SJCRH30 (cell line): ENCODE results near the gene FAM163B. TPM values are rescaled to one million over a fixed set of nuclear protein-coding genes. Genes with fewer than 3 reads are reported as not detected.

ENCODE experiments used
- DNase-seq, 2 experiments: peaks; one replicate each; pipeline ENCODE4 v3.0.0-alpha.2; 2015 to 2020
- H3K27ac ChIP-seq: fragments of 250-450 bp; sonication (Bioruptor Pico); 2 replicates; pipeline ENCODE4 v1.5.1; 2020; ENCODE audit warnings: mild to moderate bottlenecking, moderate library complexity
- H3K27me3 ChIP-seq: fragments of 250-450 bp; sonication (Bioruptor Pico); 2 replicates; pipeline ENCODE4 v1.5.1; 2020; ENCODE audit warnings: mild to moderate bottlenecking, moderate library complexity
- H3K36me3 ChIP-seq: fragments of 250-450 bp; sonication (Bioruptor Pico); 2 replicates; pipeline ENCODE4 v1.5.1; 2020; ENCODE audit warnings: mild to moderate bottlenecking, moderate library complexity
- H3K4me1 ChIP-seq: fragments of 250-450 bp; sonication (Bioruptor Pico); 2 replicates; pipeline ENCODE4 v1.5.1; 2020; ENCODE audit warnings: mild to moderate bottlenecking, moderate library complexity
- H3K4me3 ChIP-seq: fragments of 250-450 bp; sonication (Bioruptor Pico); 2 replicates; pipeline ENCODE4 v1.5.1; 2020; ENCODE audit warnings: mild to moderate bottlenecking, moderate library complexity
- H3K9me3 ChIP-seq: fragments of 250-450 bp; sonication (Bioruptor Pico); replicated peaks from 2 replicates; pipeline ENCODE4 v1.5.1; 2020; ENCODE audit warnings: mild to moderate bottlenecking, moderate library complexity
- total RNA-seq: library from RNA; depleted of rRNA; stranded (reverse); fragments of >200 nt; shearing (Covaris generic); gene quantifications from 2 replicates; pipeline ENCODE4 v1.2.3, GENCODE V29; 2014

Gene FAM163B
- total RNA-seq, 1 experiment from 2014 or later, result 3.4 TPM

DNA sequence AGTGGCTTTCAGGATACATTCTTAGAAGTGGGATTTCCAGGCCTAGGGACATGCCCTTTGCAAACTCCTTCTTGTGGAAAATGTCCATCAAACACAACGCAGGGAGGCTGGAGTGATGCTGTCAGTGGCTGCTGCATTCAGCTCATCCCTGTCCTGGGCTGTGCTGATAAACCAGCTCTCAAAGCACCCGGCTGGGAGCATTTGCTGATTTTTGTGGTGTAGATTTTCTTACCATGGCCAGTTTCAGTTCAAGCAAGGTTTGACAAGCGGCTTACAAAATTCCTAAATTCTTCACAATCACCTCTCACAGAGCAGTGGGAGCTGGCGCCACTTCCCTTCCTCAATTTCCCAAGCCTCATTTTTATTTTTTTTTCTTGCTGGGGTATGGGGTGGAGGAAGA lies 28.2 kb downstream of the FAM163B start:
- Histone ChIP-seq H3K27ac (no peak overlapping the region), H3K36me3 (no peaks in the 10 kb centered on the region), H3K9me3 (no peaks in the 10 kb centered on the region), H3K27me3 (no peaks in the 10 kb centered on the region), H3K4me1 (peaks cover 41% of the 10 kb centered on the region), H3K4me3 (no peak overlapping the region)
- no peak for DNase-seq

DNA sequence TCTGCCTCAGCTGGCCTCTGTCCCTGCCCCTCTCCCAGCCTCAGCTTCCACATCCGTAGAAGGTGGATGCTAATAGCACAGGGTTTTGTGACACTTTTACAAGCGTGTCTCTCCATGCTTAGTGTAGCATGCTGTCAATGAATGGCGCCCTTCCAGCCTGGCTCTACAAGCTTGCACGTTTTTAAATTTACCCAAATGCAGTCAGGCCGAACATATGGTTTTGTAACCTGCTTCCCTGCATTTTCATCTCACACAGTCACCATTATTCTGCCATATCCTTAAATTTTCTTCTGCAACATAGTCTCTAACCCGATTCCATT lies 28.8 kb downstream of the FAM163B start:
- Histone ChIP-seq H3K27me3 (no peaks in the 10 kb centered on the region), H3K4me3 (no peak overlapping the region), H3K9me3 (no peaks in the 10 kb centered on the region), H3K4me1 (peaks cover 44% of the 10 kb centered on the region), H3K36me3 (no peaks in the 10 kb centered on the region), H3K27ac (no peak overlapping the region)
- DNase-seq, result no peak

DNA sequence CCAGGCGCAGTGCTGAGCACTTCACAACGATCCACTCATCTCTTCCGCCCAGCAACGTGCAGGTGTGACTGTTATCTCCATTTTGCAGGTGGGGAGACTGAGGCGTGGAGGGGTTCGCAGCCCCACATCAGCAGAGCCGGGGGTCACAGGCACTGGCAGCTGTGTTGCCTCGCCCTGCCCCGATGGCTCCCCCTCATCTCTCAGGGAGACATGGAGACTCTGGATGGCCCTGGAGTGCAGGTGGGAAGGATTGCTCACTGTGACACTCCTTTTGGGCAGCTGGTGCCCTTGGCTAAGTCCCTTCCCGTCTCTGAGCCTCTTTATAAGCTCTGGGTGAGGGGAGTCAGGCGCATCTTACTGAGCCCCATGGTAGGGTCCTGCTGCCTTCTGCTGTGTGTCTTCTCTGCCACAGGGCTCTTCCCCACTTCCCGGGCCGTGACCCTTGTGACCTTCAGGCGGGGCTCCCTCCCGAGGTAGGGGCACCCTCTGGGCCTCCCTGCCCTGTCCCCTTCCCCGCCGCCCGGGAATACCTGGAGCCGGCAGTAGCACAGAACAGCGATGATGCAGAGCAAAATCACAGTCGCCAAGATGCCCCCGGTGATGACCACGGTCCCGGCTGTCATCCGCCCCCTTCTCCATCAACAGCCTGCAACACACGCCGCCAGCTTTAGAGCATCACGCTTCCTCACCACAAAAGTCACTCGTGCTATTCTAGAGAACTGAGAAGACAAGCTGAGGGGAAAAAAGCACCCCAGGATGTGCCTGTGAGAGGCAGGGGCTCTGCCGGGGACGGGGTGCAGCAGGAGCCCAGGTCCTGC lies 29.4 kb downstream of the FAM163B start:
- H3K9me3 ChIP-seq, result no peaks in the 10 kb centered on the region
- no peak for DNase-seq
- H3K36me3 ChIP-seq, result no peaks in the 10 kb centered on the region
- peaks cover 44% of the 10 kb centered on the region for H3K4me1 ChIP-seq
- H3K27me3 ChIP-seq, result no peaks in the 10 kb centered on the region
- H3K4me3 ChIP-seq, result no peak overlapping the region
- H3K27ac ChIP-seq, result no peak overlapping the region

- H3K9me3 ChIP-seq, result no peaks in the 10 kb centered on the region
- no peaks in the 10 kb centered on the region for H3K36me3 ChIP-seq
- H3K27me3 ChIP-seq, result no peaks in the 10 kb centered on the region
- no peak overlapping the region for H3K27ac ChIP-seq
- no peak for DNase-seq
- H3K4me1 ChIP-seq, result peaks cover 36% of the 10 kb centered on the region
- no peak overlapping the region for H3K4me3 ChIP-seq
Measured at GRCh38 chr9:133578524-133579441, 30.4 kb downstream of the FAM163B start.

DNA sequence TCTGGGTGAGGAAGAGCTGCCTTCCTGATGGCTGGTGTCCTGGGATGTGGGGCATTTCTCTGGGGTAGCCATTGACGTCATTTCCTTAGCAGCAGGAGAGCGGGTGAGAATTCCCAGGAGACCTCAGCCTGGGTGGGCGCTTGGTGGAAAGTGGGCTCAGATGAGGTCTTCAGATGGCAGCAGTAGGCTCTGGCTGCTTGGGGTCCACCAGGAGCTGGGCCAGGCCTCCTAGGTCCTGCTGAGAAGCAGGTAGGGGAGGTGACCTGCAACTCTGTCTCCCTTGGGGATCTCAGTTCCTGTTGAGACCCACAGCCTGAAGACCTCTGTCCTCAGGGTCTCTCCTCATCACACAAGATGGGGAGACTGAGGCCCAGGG lies 31.5 kb downstream of the FAM163B start:
- no peaks in the 10 kb centered on the region for H3K36me3 ChIP-seq
- no peak for DNase-seq
- H3K27ac ChIP-seq, result no peak overlapping the region
- peaks cover 45% of the 10 kb centered on the region for H3K4me1 ChIP-seq
- H3K4me3 ChIP-seq, result no peak overlapping the region
- peaks cover 6% of the 10 kb centered on the region; the same call in 1 of the 2 replicates for H3K27me3 ChIP-seq
- H3K9me3 ChIP-seq, result no peaks in the 10 kb centered on the region

DNA sequence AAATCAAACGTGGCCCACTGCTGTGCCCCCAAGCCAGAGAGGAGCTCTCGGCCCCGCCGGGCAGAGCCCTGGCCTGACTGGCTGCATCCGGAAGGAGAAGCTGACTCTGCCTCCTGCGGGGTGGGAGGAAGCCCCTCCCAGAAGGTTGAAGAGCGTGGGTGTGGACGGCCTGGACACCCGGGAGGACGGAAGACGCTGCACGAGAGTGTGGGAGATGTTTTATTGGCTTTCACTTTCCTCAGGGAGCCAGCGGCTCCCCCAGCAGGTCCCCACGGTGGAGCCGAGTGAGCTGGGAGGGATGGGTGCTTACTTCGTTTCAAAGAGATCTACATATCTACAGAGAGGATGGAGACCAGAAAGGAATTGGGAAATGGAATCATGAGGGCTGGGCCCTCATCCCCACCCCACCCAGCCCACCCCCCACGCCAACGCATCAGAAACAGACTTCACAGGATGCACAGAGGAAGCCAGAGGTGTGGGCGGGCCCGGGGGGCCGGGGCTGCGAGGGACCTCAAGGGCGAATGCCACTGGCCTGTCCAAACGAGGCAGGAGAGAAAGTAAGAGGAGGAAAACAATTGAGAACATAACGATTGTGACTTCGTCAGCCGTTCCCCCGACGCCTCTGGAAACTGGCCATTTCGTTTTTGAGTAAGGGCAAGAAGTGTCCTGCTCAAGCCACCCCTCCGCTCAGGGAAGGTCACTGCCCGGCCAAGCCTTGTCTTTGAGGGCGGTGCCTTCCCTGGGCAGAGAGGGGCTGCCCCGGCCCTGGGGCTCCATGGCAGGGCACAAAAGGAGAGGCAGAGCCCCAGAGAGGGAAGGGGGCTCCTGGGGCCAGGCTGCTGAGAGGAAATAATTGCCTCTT lies 32.1 kb downstream of the FAM163B start:
- Histone ChIP-seq H3K4me3 (no peak overlapping the region), H3K4me1 (peaks cover 40% of the 10 kb centered on the region), H3K27ac (no peak overlapping the region), H3K27me3 (peaks cover 6% of the 10 kb centered on the region; the same call in 1 of the 2 replicates), H3K36me3 (no peaks in the 10 kb centered on the region), H3K9me3 (no peaks in the 10 kb centered on the region)
- no peak for DNase-seq

GRCh38 chr9:133576031-133576874 lies 32.9 kb downstream of the FAM163B start:
- H3K4me1 ChIP-seq, result peaks cover 32% of the 10 kb centered on the region
- peaks cover 6% of the 10 kb centered on the region; the same call in 1 of the 2 replicates for H3K27me3 ChIP-seq
- peak; percentile 32 to 44 for DNase-seq
- no peaks in the 10 kb centered on the region for H3K36me3 ChIP-seq
- no peaks in the 10 kb centered on the region for H3K9me3 ChIP-seq
- H3K4me3 ChIP-seq, result no peak overlapping the region
- no peak overlapping the region; the same call in 1 of the 2 replicates for H3K27ac ChIP-seq

GRCh38 chr9:133575186-133576030 lies 33.8 kb downstream of the FAM163B start:
- DNase-seq, result peak; percentile 48 to 56
- H3K27me3 ChIP-seq, result peaks cover 6% of the 10 kb centered on the region; the same call in 1 of the 2 replicates
- H3K36me3 ChIP-seq, result no peaks in the 10 kb centered on the region
- no peaks in the 10 kb centered on the region for H3K9me3 ChIP-seq
- no peak overlapping the region for H3K4me3 ChIP-seq
- peaks cover 27% of the 10 kb centered on the region for H3K4me1 ChIP-seq
- no peak overlapping the region; the same call in 1 of the 2 replicates for H3K27ac ChIP-seq

- no peaks in the 10 kb centered on the region for H3K9me3 ChIP-seq
- DNase-seq, result no peak
- no peak overlapping the region; the same call in 1 of the 2 replicates for H3K27ac ChIP-seq
- no peaks in the 10 kb centered on the region for H3K36me3 ChIP-seq
- peaks cover 27% of the 10 kb centered on the region for H3K4me1 ChIP-seq
- no peak overlapping the region for H3K4me3 ChIP-seq
- peaks cover 6% of the 10 kb centered on the region; the same call in 1 of the 2 replicates for H3K27me3 ChIP-seq
Measured at GRCh38 chr9:133574771-133575170, 34.4 kb downstream of the FAM163B start.

DNA sequence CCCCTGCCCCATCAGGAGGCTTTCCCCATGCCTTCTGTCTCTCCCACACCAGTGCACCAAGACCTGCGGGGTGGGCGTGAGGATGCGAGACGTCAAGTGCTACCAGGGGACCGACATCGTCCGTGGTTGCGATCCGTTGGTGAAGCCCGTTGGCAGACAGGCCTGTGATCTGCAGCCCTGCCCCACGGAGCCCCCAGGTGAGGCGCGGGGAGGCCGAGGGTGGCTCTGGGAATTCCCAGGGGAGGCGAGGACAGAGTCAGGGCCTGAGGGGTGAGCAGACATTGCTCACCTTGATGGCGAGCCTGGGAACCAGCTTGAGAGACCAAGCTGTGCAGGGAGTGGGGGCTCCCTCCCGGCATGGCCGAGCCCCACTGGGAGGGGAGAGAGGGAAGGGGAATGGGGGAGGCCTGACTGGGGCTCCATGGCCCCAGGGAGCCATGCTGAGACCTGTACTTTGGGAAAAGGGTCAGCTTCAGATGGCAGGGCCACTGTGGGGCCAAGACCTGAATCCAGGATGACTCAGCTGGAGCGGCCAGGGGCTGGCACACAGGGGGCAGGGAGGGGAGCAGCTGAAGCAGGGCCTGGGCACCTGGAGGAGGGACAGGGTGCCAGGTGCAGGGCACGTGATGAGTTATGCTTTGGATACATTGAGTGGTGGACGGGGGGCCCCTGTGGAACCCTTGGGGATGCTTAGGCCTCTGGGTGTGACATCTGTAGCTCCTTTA lies 35.2 kb downstream of the FAM163B start:
- Histone ChIP-seq H3K36me3 (no peaks in the 10 kb centered on the region), H3K4me1 (peaks cover 27% of the 10 kb centered on the region), H3K9me3 (no peaks in the 10 kb centered on the region), H3K27me3 (peaks cover 6% of the 10 kb centered on the region; the same call in 1 of the 2 replicates), H3K4me3 (no peak overlapping the region), H3K27ac (no peak overlapping the region)
- DNase-seq, result no peak

DNA sequence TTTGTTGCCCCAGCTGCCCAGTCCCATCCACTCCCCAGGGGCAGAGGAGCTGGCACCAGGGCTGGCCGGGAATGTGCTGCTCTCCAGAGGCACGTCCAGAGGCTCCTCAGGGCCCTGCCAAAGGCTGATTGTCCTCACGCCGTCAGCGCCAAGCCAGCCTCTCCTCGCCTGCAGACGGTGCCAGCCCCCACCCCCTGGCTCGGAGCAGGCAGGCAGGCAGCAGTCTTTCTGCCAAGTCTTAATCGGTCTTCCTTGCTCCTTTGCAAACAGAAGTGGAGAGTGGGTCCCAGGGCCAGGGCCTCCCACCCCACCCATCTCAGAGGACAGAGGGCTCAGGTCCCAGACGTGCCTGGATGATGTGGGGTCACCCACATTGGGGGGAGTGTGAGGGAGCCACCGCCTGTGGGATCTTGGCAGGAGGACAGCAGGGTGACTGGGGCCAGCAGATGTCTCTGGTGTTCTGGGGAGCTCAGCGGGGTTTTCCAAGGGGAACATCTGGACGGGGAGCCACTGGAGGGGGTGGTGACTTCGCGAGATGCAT lies 36.3 kb downstream of the FAM163B start:
- Histone ChIP-seq H3K36me3 (no peaks in the 10 kb centered on the region), H3K4me1 (peaks cover 27% of the 10 kb centered on the region), H3K9me3 (no peaks in the 10 kb centered on the region), H3K4me3 (no peak overlapping the region), H3K27me3 (peaks cover 6% of the 10 kb centered on the region; the same call in 1 of the 2 replicates), H3K27ac (no peak overlapping the region)
- DNase-seq, result peak; percentile 48 to 49

DNA sequence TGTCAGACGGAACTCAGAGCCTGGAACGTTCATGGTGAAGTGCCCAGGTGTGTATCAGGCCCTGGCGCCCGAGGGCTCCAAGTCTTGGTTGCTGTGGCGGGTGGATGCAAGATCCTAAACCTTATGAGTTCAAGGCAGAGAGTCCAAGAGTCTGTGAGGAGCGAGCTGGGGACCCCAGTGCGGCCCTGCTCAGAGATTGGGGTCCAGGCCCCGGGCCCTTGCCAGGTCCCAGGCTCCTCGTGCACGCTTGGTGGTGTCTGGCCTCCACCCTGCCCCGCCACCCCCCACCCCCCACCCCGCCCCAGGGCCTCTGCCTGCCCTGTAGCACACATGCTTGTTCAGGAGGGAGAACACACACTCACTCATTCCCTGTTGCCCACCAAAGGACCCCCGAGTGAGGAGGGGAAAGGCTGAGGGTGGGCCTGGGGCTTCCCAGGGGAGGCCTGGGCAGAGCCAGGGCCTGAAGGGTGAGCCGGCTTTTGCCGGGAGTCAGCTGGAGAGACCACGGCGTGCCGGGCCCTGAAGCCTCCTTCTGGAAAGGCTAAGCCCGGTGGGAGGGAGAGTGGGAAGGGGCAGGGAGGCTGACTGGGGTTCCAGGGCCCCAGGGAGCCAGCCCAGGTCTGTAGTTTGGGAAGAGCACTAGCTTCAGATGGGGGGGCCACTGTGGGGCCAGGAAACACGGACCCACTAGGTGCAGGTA lies 37.1 kb downstream of the FAM163B start:
- Histone ChIP-seq H3K27ac (no peak overlapping the region), H3K27me3 (peaks cover 6% of the 10 kb centered on the region; the same call in 1 of the 2 replicates), H3K4me1 (peaks cover 27% of the 10 kb centered on the region), H3K4me3 (no peak overlapping the region), H3K9me3 (no peaks in the 10 kb centered on the region), H3K36me3 (no peaks in the 10 kb centered on the region)
- no peak for DNase-seq
